CD4-positive, alpha-beta T cell (primary cell): Measurements from ENCODE around the gene DNPEP. TPM values are rescaled to one million over a fixed set of nuclear protein-coding genes. Genes with fewer than 3 reads are reported as not detected.

ENCODE experiments used
- ATAC-seq: fragments of 200-7000 bp; cut with Tn5 transposase; one replicate; pipeline ENCODE4 v1.10.0; 2022; ENCODE audit warnings: mild to moderate bottlenecking; ENCODE audit not compliant: poor library complexity
- CTCF ChIA-PET: fragments of 350-600 bp; sonication (Branson Sonifier 250); formaldehyde crosslinking; loops from one replicate; lab custom pipeline; 2021; ENCODE audit warnings: antibody characterized with exemption, inconsistent platforms; lab: Charles Lee
- POLR2A ChIA-PET: fragments of 350-600 bp; sonication (Branson Sonifier 250); formaldehyde crosslinking; loops from one replicate; lab custom pipeline; 2021; ENCODE audit warnings: antibody characterized with exemption, inconsistent platforms; lab: Charles Lee
- DNase-seq, 14 experiments: peaks; one replicate each; pipeline ENCODE4 v3.0.0-alpha.2; 2013 to 2020; ENCODE audit warnings: mixed read lengths in 2 of 14
- H3K27ac ChIP-seq, 2 donors: one replicate each; pipeline versions ENCODE4 v1.5.1 to v1.7.0; 2013; ENCODE audit warnings: low read length in 2 of 2, low read depth in 1 of 2, mild to moderate bottlenecking in 1 of 2
- H3K27me3 ChIP-seq, 2 experiments: 1 replicate in 1 of 2; 2 replicates in 1 of 2; pipeline versions ENCODE4 v1.6.1 to v1.7.0; 2013; ENCODE audit warnings: low read length in 2 of 2, control low read depth in 1 of 2, mild to moderate bottlenecking in 1 of 2, moderate library complexity in 1 of 2; ENCODE audit not compliant: insufficient read depth in 2 of 2, control insufficient read depth in 1 of 2
- H3K36me3 ChIP-seq: one replicate; pipeline ENCODE4 v1.6.1; 2013; ENCODE audit warnings: low read length, control low read depth; ENCODE audit not compliant: insufficient read depth
- H3K4me1 ChIP-seq: one replicate; pipeline ENCODE4 v1.6.1; 2013; ENCODE audit warnings: low read length, control low read depth; ENCODE audit not compliant: insufficient read depth
- H3K4me3 ChIP-seq: one replicate; pipeline ENCODE4 v1.5.1; 2013; ENCODE audit warnings: mild to moderate bottlenecking, low read length, moderate library complexity
- H3K9me3 ChIP-seq, 2 experiments: 1 replicate in 1 of 2; 2 replicates in 1 of 2; pipeline versions ENCODE4 v1.6.1 to v1.7.0; 2013; ENCODE audit warnings: low read length in 2 of 2, mild to moderate bottlenecking in 2 of 2, control low read depth in 1 of 2, moderate library complexity in 1 of 2; ENCODE audit not compliant: control insufficient read depth in 1 of 2, insufficient read depth in 1 of 2
- H3K27ac Mint-ChIP-seq: one replicate; pipeline ENCODE4 v1.8.0; 2020; ENCODE audit warnings: mixed read lengths
- H3K27me3 Mint-ChIP-seq: one replicate; pipeline ENCODE4 v1.8.0; 2021; ENCODE audit warnings: mixed read lengths
- H3K36me3 Mint-ChIP-seq: one replicate; pipeline ENCODE4 v1.8.0; 2021; ENCODE audit warnings: low read depth, mixed read lengths
- H3K4me1 Mint-ChIP-seq: one replicate; pipeline ENCODE4 v1.8.0; 2021; ENCODE audit warnings: low read depth, mixed read lengths
- H3K4me3 Mint-ChIP-seq: one replicate; pipeline ENCODE4 v1.8.0; 2020; ENCODE audit warnings: mild to moderate bottlenecking, mixed read lengths
- H3K9me3 Mint-ChIP-seq: one replicate; pipeline ENCODE4 v1.8.0; 2020; ENCODE audit warnings: mixed read lengths
- intact Hi-C, 2 experiments: fragments of 100-400 bp; cut with DNase I in 1 of 2; cut with micrococcal nuclease in 1 of 2; formaldehyde crosslinking; loops; one replicate each; pipeline versions ENCODE4 v1.15.1 to v1.9.0; 2023 to 2025; cut with DNase I, micrococcal nuclease
- total RNA-seq, 174 experiments: library from RNA in 2 of 174; stranded (reverse) in 2 of 174; gene quantifications; one replicate each; pipeline ENCODE4 v1.2.3 and lab custom pipeline; 2021 to 2026
- TF ChIP-seq, protein P1 (sequence below): fragments of 200-600 bp; IDR thresholded peaks from one replicate; pipeline ENCODE4 v1.8.0; 2022; ENCODE audit warnings: antibody characterized with exemption, mild to moderate bottlenecking

DNPEP gene
- total RNA-seq, 2 experiments from 2014 or later = 99.0 to 99.9 TPM

DNA sequence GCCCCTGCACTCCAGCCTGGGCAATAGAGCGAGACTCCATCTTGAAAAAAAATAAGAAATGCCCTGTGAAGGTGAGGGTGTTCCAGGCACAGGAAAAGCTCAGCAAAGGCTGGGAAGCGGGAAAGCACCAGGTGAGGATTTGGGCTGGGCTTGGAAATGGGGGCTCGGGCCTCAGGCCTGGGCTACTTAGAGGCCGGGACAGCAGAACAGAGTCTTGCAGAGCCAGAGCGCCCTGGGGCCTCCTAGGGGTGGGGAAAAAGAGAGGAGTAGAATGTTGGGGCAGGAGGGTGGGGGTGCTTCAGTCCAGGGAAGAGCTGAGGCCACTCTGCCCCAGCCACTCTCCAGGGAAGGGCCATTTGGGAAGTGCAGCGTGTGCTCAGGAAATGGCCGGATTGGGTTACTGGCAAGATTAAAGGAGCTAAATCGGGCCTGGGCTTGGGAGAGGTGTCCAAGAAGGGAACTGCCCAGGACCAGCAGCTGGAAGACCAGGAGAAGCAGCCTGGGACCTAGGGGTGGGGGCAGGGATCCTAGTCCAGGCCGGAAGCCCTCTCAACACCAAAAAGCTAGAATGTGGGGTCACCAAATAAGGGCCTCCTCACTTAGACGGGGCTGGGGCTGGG lies 16.7 kb upstream of the DNPEP start:
- H3K4me1 Mint-ChIP-seq = peaks cover 5% of the 10 kb centered on the region
- no peaks in the 10 kb centered on the region for H3K36me3 Mint-ChIP-seq
- H3K27me3 Mint-ChIP-seq = peaks cover 19% of the 10 kb centered on the region
- H3K27ac ChIP-seq = no peak overlapping the region
- H3K27me3 ChIP-seq = peaks cover 0 to 2% of the 10 kb centered on the region in 2 experiments
- no peak overlapping the region for H3K27ac Mint-ChIP-seq
- no peaks in the 10 kb centered on the region for H3K9me3 Mint-ChIP-seq
- ATAC-seq (no peak), DNase-seq (no peak)
- POLR2A ChIA-PET = no interaction called here
- no peak overlapping the region for H3K4me3 Mint-ChIP-seq
- H3K9me3 ChIP-seq = no peaks in the 10 kb centered on the region
- no peaks in the 10 kb centered on the region for H3K4me1 ChIP-seq
- H3K36me3 ChIP-seq = no peaks in the 10 kb centered on the region
- no peak overlapping the region for H3K4me3 ChIP-seq
- CTCF ChIA-PET = interaction anchor here (1.3 to 1.8 kb wide), 2 partner anchors 126 to 137 kb away, joined by 7 read pairs; no protein-coding TSS in a partner anchor
- intact Hi-C loops = loop anchor here (5.0 to 10.0 kb wide), 3 partner anchors 53 to 240 kb away; no protein-coding TSS in a partner anchor
- TF ChIP-seq, protein P1, sequence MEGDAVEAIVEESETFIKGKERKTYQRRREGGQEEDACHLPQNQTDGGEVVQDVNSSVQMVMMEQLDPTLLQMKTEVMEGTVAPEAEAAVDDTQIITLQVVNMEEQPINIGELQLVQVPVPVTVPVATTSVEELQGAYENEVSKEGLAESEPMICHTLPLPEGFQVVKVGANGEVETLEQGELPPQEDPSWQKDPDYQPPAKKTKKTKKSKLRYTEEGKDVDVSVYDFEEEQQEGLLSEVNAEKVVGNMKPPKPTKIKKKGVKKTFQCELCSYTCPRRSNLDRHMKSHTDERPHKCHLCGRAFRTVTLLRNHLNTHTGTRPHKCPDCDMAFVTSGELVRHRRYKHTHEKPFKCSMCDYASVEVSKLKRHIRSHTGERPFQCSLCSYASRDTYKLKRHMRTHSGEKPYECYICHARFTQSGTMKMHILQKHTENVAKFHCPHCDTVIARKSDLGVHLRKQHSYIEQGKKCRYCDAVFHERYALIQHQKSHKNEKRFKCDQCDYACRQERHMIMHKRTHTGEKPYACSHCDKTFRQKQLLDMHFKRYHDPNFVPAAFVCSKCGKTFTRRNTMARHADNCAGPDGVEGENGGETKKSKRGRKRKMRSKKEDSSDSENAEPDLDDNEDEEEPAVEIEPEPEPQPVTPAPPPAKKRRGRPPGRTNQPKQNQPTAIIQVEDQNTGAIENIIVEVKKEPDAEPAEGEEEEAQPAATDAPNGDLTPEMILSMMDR = no peak

DNA sequence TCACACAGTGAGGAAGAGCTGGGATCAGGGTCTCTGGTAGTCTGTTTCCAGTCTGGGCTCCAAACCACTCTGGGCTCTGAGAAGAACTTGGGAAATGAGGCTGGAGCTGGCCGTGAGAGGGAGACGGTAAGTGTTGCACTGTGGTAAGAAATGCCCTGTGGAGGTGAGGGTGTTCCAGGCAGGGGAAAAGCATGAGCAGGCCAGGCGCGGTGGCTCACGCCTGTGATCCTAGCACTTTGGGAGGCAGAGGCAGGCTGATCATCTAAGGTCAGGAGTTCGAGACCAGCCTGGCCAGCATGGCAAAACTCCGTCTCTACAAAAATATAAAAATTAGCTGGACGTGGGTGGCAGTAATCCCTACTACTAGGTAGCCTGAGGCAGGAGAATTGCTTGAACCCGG lies 16.1 kb upstream of the DNPEP start:
- CTCF ChIA-PET = interaction anchor here (0.5 to 2.0 kb wide), 7 partner anchors 11 to 138 kb away, joined by 3 to 35 read pairs (median 6); partner anchors contain the start of gene DNPEP
- H3K27me3 ChIP-seq = peaks cover 0 to 2% of the 10 kb centered on the region in 2 experiments
- no peak overlapping the region for H3K4me3 ChIP-seq
- POLR2A ChIA-PET = interaction anchor here (1.8 kb wide), 1 partner anchor 15 kb away, joined by 9 read pairs; the partner anchor contains the start of gene DNPEP
- no peaks in the 10 kb centered on the region for H3K9me3 ChIP-seq
- no peaks in the 10 kb centered on the region for H3K4me1 ChIP-seq
- Mint-ChIP-seq H3K9me3 (no peaks in the 10 kb centered on the region), H3K27me3 (peaks cover 17% of the 10 kb centered on the region), H3K4me1 (peaks cover 5% of the 10 kb centered on the region), H3K27ac (no peak overlapping the region), H3K36me3 (no peaks in the 10 kb centered on the region), H3K4me3 (no peak overlapping the region)
- TF ChIP-seq, protein P1 = no peak
- no peaks in the 10 kb centered on the region for H3K36me3 ChIP-seq
- no peak overlapping the region for H3K27ac ChIP-seq
- intact Hi-C loops = loop anchor here (1.0 to 10.0 kb wide), 6 partner anchors 30 to 241 kb away; partner anchors contain the start of gene SPEG (in 1 of the 2)
- DNase-seq (no peak), ATAC-seq (no peak)

DNA sequence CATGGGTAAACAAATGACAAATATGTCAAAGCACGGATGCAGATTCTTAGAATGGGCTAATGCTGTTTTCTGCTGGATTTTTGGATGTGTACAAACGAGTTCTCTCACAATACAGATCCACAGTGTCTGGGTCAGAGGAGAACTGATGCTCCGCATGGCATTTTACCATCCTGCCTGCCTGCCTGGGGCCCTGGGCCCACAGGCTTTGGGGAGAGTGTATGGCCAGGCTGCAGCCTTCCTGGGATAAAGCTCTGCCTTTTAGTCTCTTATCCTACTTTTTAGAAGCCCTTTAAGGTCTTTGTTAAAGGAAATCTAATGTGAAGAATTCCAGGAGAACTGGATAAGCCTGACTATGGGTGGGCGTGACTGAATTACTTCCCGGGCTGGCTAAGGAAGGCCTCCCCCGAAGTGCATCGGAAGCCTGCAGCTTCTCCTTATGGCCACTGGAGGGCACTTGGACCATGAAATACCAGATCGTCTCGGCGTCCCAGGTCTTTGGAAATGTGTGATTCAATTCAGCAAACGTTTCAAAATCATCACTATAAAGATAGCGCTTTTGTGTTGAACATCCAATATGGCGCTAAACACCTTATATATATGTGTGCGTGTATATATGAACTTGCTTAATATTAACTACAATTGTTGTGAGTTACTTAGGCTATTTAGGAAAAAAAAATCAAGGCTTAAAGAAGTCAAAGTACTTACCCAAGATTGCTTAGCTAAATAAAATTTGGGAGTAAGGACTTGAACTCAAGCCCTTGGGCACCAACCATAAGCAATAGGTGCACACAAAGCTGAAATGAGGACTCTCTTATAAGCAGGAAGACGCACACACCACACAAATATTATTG lies 15.2 kb upstream of the DNPEP start:
- Histone ChIP-seq H3K36me3 (no peaks in the 10 kb centered on the region), H3K27ac (no peak overlapping the region), H3K9me3 (no peaks in the 10 kb centered on the region), H3K4me3 (no peak overlapping the region), H3K27me3 (peaks cover 0 to 2% of the 10 kb centered on the region in 2 experiments), H3K4me1 (peaks cover under 1% of the 10 kb centered on the region)
- Mint-ChIP-seq H3K4me3 (no peak overlapping the region), H3K4me1 (peaks cover 5% of the 10 kb centered on the region), H3K36me3 (no peaks in the 10 kb centered on the region), H3K9me3 (no peaks in the 10 kb centered on the region), H3K27ac (no peak overlapping the region), H3K27me3 (peaks cover 14% of the 10 kb centered on the region)
- ChIA-PET POLR2A (interaction anchor here (0.7 to 1.8 kb wide), 4 partner anchors 15 to 127 kb away, joined by 3 to 9 read pairs (median 4); partner anchors contain the start of gene DNPEP), CTCF (interaction anchor here (0.5 to 2.0 kb wide), 12 partner anchors 10 to 139 kb away, joined by 3 to 35 read pairs (median 4); partner anchors contain the start of gene DNPEP)
- TF ChIP-seq, protein P1 = peak; percentile 92
- intact Hi-C loops = loop anchor here (1.0 to 10.0 kb wide), 6 partner anchors 31 to 242 kb away; partner anchors contain the start of gene SPEG (in 1 of the 2)
- ATAC-seq (peak; percentile 99), DNase-seq (peak; percentile 35 to 81 (median 48))
